ENCODE results near the gene PSMB4.

Gene PSMB4

DNA sequence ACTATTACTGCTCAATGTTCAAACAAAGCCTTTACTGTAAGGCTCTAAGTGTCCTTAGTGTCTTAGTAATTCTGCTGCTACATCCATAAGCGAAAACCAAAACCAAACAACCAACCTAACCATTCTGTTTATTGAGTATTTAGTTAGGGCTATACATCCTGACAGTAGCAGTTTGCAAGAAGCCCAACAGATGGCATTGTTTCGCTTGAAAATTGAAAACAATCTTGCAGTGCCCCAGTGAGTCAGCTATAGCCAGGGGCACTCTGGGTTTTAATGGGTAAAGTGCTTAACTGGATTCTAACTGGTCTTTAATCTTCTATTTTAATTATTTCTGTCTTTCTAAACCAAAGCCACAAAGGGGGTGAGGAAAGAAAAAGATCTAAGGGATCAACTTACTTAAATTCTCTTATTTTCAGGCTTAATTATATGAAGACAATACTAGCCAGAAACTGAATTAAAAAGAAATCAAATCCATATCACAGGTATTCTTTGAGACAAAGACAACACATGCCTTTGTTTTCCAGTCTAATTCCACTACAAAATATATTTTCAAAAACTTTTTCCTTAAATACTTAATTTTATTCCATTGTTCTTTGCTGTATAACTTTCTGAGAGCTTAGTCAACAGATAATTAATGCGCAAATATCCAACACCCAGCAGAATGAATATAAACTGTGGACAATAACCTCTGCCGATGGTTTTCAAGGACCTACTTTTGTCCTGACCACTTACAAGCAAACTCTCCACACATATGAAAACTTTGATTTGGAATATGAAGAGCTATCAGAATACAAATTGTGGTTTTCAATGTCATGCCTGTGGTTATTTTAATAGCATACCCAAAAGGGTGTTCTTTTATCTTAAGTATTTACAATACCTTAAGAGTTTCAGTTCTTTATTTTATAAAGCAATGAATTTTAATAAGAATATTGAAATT lies 44.7 kb downstream of the PSMB4 start:
- Mint-ChIP-seq H3K9me3 (no peaks in the 10 kb centered on the region), H3K27ac (no peak overlapping the region), H3K36me3 (ENCODE audit: low read depth) (peaks cover 40% of the 10 kb centered on the region), H3K4me3 (no peak overlapping the region), H3K27me3 (no peaks in the 10 kb centered on the region), H3K4me1 (ENCODE audit: low read depth) (peaks cover 61% of the 10 kb centered on the region)
- DNase-seq, result peak; percentile 53

DNA sequence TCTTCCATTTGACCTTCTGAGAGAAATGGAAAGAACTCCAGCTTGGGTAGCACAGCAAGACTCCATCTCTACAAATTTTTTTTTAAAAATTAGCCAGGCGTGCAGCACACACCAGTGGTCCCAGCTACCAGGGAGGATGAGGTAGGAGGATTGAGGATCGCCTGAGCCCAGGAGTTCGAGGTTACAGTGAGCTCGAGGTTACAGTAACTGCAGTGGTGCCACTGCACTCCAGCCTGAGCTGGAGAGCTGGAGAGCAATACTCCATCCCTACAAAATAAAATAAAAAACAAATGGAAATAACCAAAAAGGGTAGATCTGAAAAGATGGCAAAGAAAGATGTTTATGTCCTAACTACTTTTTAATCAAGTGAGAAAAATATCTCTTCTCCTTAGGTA lies 45.4 kb downstream of the PSMB4 start:
- no peaks in the 10 kb centered on the region for H3K27me3 Mint-ChIP-seq
- peaks cover 57% of the 10 kb centered on the region for H3K4me1 Mint-ChIP-seq (ENCODE audit: low read depth)
- H3K27ac Mint-ChIP-seq, result peak overlapping the region; percentile 52
- no peaks in the 10 kb centered on the region for H3K9me3 Mint-ChIP-seq
- H3K4me3 Mint-ChIP-seq, result no peak overlapping the region
- H3K36me3 Mint-ChIP-seq (ENCODE audit: low read depth), result peaks cover 36% of the 10 kb centered on the region
- DNase-seq, result no peak

DNA sequence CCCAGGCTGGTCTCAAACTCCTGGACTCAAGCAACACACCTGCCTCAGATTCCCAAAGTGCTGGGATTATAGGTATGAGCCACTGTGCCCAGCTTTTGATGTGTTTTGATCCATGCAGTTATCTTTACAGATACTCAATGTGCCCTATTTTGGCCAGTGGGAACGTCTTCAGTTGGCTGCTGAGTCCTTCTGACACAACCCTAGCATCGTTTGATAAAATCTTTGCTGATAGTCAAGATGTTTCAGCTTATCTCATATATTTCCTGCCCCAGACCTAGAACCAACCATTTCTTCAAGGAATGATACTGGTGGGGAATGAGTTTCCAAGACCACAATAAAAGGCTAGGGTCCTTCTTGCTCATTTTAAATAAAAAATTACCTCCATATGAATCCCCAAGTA lies 48.3 kb downstream of the PSMB4 start:
- H3K27ac Mint-ChIP-seq, result peak overlapping the region; percentile 50
- H3K4me1 Mint-ChIP-seq (ENCODE audit: low read depth), result peaks cover 46% of the 10 kb centered on the region
- no peak overlapping the region for H3K4me3 Mint-ChIP-seq

More for the DNA sequence above, 48.3 kb downstream of the PSMB4 start:
- H3K27me3 Mint-ChIP-seq, result no peaks in the 10 kb centered on the region
- peaks cover 26% of the 10 kb centered on the region for H3K36me3 Mint-ChIP-seq (ENCODE audit: low read depth)
- H3K9me3 Mint-ChIP-seq, result no peaks in the 10 kb centered on the region
- no peak for DNase-seq

All from activated T-cell treated with anti-CD3 and anti-CD28 coated beads, Interleukin-2, amount 50 U/mL, for 24 hours (primary cell).